Measurements from ENCODE around the gene MCF2L. TPM values are rescaled to one million over a fixed set of nuclear protein-coding genes. Genes with fewer than 3 reads are reported as not detected.
"Not testable (repeated sequence)": the region's sequence is repeated elsewhere in the genome, so short reads cannot be mapped to it uniquely, and the experiment has no call there.

Gene MCF2L
- total and polyA plus RNA-seq, 4 donors, result 21.0 to 78.7 (median 35.9) TPM

- Histone ChIP-seq H3K36me3 (ENCODE audit: control insufficient read depth in 4 of 4, insufficient read depth in 4 of 4, low read length in 4 of 4) (no peaks in the 10 kb centered on the region), H3K9me3 (ENCODE audit: control insufficient read depth in 4 of 4, insufficient read depth in 3 of 4, low read length in 3 of 4) (no peaks in the 10 kb centered on the region), H3K4me3 (no peak overlapping the region), H3K27ac (ENCODE audit: low read depth in 1 of 2, low read length in 1 of 2) (no peak overlapping the region), H3K9ac (ENCODE audit: insufficient read depth in 1 of 2, low read length in 2 of 2) (no peak overlapping the region), H3K27me3 (ENCODE audit: control insufficient read depth in 3 of 3, insufficient read depth in 3 of 3, low read length in 2 of 3) (no peaks in the 10 kb centered on the region), H3K4me1 (ENCODE audit: control insufficient read depth in 5 of 5, insufficient read depth in 5 of 5, low read length in 5 of 5) (peaks cover 0 to 9% (median 3%) of the 10 kb centered on the region in 5 donors)
- ATAC-seq (ENCODE audit: insufficient read depth, low FRiP score) (no peak), DNase-seq (no peak)
- TF ChIP-seq CTCF (IDR thresholded peaks at IDR 0.05; ENCODE audit: control extremely low read depth, extremely low read depth), result no peak
- 41 to 67% methylated on average over 6 of the region's 6 CpGs for whole genome bisulfite sequencing, 2 donors
Measured at GRCh38 chr13:112934078-112934477, 34.9 kb upstream of the MCF2L start.

- Histone ChIP-seq H3K9ac (ENCODE audit: insufficient read depth in 1 of 2, low read length in 2 of 2) (no peak overlapping the region), H3K4me1 (ENCODE audit: control insufficient read depth in 5 of 5, insufficient read depth in 5 of 5, low read length in 5 of 5) (peaks cover 0 to 6% (median 4%) of the 10 kb centered on the region in 5 donors), H3K4me3 (no peak overlapping the region), H3K9me3 (ENCODE audit: control insufficient read depth in 4 of 4, insufficient read depth in 3 of 4, low read length in 3 of 4) (no peaks in the 10 kb centered on the region), H3K27ac (ENCODE audit: low read depth in 1 of 2, low read length in 1 of 2) (no peak overlapping the region), H3K36me3 (ENCODE audit: control insufficient read depth in 4 of 4, insufficient read depth in 4 of 4, low read length in 4 of 4) (no peaks in the 10 kb centered on the region), H3K27me3 (ENCODE audit: control insufficient read depth in 3 of 3, insufficient read depth in 3 of 3, low read length in 2 of 3) (no peaks in the 10 kb centered on the region)
- 75 to 78% methylated on average over 7 of the region's 7 CpGs for WGBS, 2 donors
- no peak for TF ChIP-seq CTCF (IDR thresholded peaks at IDR 0.05; ENCODE audit: control extremely low read depth, extremely low read depth)
- ATAC-seq (ENCODE audit: insufficient read depth, low FRiP score) (no peak), DNase-seq (no peak)
Measured at GRCh38 chr13:112938680-112939079, 30.3 kb upstream of the MCF2L start.

- Histone ChIP-seq H3K27ac (ENCODE audit: low read depth in 1 of 2, low read length in 1 of 2) (no peak overlapping the region), H3K4me3 (no peak overlapping the region), H3K27me3 (ENCODE audit: control insufficient read depth in 3 of 3, insufficient read depth in 3 of 3, low read length in 2 of 3) (no peaks in the 10 kb centered on the region), H3K9ac (ENCODE audit: insufficient read depth in 1 of 2, low read length in 2 of 2) (no peak overlapping the region), H3K4me1 (ENCODE audit: control insufficient read depth in 5 of 5, insufficient read depth in 5 of 5, low read length in 5 of 5) (peaks cover 0 to 10% (median 7%) of the 10 kb centered on the region in 5 donors), H3K9me3 (ENCODE audit: control insufficient read depth in 4 of 4, insufficient read depth in 3 of 4, low read length in 3 of 4) (no peaks in the 10 kb centered on the region), H3K36me3 (ENCODE audit: control insufficient read depth in 4 of 4, insufficient read depth in 4 of 4, low read length in 4 of 4) (no peaks in the 10 kb centered on the region)
- DNase-seq (no peak), ATAC-seq (ENCODE audit: insufficient read depth, low FRiP score) (no peak)
- 33 to 36% methylated on average over 14 of the region's 14 CpGs for WGBS, 2 donors
- TF ChIP-seq CTCF (IDR thresholded peaks at IDR 0.05; ENCODE audit: control extremely low read depth, extremely low read depth), result no peak
Measured at GRCh38 chr13:112940236-112940635, 28.8 kb upstream of the MCF2L start.

- Histone ChIP-seq H3K4me1 (ENCODE audit: control insufficient read depth in 5 of 5, insufficient read depth in 5 of 5, low read length in 5 of 5) (peaks cover 0 to 10% (median 7%) of the 10 kb centered on the region in 5 donors), H3K4me3 (no peak overlapping the region), H3K27me3 (ENCODE audit: control insufficient read depth in 3 of 3, insufficient read depth in 3 of 3, low read length in 2 of 3) (no peaks in the 10 kb centered on the region), H3K27ac (ENCODE audit: low read depth in 1 of 2, low read length in 1 of 2) (no peak overlapping the region), H3K9me3 (ENCODE audit: control insufficient read depth in 4 of 4, insufficient read depth in 3 of 4, low read length in 3 of 4) (peaks cover 0 to 2% (median 0%) of the 10 kb centered on the region in 4 donors), H3K36me3 (ENCODE audit: control insufficient read depth in 4 of 4, insufficient read depth in 4 of 4, low read length in 4 of 4) (no peaks in the 10 kb centered on the region), H3K9ac (ENCODE audit: insufficient read depth in 1 of 2, low read length in 2 of 2) (no peak overlapping the region)
- ATAC-seq (ENCODE audit: insufficient read depth, low FRiP score), result no peak
- TF ChIP-seq CTCF (IDR thresholded peaks at IDR 0.05; ENCODE audit: control extremely low read depth, extremely low read depth), result no peak
- 93 to 94% methylated on average over 7 of the region's 7 CpGs for WGBS, 2 donors
- no peak for DNase-seq
Measured at GRCh38 chr13:112941349-112941748, 27.7 kb upstream of the MCF2L start.

- H3K36me3 ChIP-seq (ENCODE audit: control insufficient read depth in 4 of 4, insufficient read depth in 4 of 4, low read length in 4 of 4), result not testable (repeated sequence)
Measured at GRCh38 chr13:112941765-112942164, 27.2 kb upstream of the MCF2L start.

More at GRCh38 chr13:112941765-112942164, 27.2 kb upstream of the MCF2L start:
- H3K9ac ChIP-seq (ENCODE audit: insufficient read depth in 1 of 2, low read length in 2 of 2); H3K27ac ChIP-seq (ENCODE audit: low read depth in 1 of 2, low read length in 1 of 2); ATAC-seq (ENCODE audit: insufficient read depth, low FRiP score); H3K9me3 ChIP-seq (ENCODE audit: control insufficient read depth in 4 of 4, insufficient read depth in 3 of 4, low read length in 3 of 4); H3K27me3 ChIP-seq (ENCODE audit: control insufficient read depth in 3 of 3, insufficient read depth in 3 of 3, low read length in 2 of 3); DNase-seq; H3K4me3 ChIP-seq: not testable (repeated sequence)
- peaks cover 0 to 10% (median 7%) of the 10 kb centered on the region in 5 donors for H3K4me1 ChIP-seq (ENCODE audit: control insufficient read depth in 5 of 5, insufficient read depth in 5 of 5, low read length in 5 of 5)
- 80 to 91% methylated on average over 11 of the region's 11 CpGs for WGBS, 2 donors

Data from lung (tissue), 12 donors.